ENCODE results near the gene KIRREL3. TPM values are rescaled to one million over a fixed set of nuclear protein-coding genes. Genes with fewer than 3 reads are reported as not detected.

KIRREL3 gene
- total RNA-seq, 1 donor from 2014 or later, result not detected

GRCh38 chr11:126696982-126697381 lies 303.6 kb downstream of the KIRREL3 start:
- intact Hi-C loops (cut with micrococcal nuclease), result no loop called here
- Mint-ChIP-seq H3K4me1 (no peaks in the 10 kb centered on the region), H3K27ac (no peak overlapping the region), H3K9me3 (no peaks in the 10 kb centered on the region), H3K27me3 (no peaks in the 10 kb centered on the region), H3K36me3 (ENCODE audit: low read depth) (no peaks in the 10 kb centered on the region), H3K4me3 (no peak overlapping the region)
- no peak for DNase-seq

- H3K27me3 Mint-ChIP-seq, result no peaks in the 10 kb centered on the region
- no peak for DNase-seq
- no peaks in the 10 kb centered on the region for H3K4me1 Mint-ChIP-seq
- no peaks in the 10 kb centered on the region for H3K36me3 Mint-ChIP-seq (ENCODE audit: low read depth)
- no peak overlapping the region for H3K27ac Mint-ChIP-seq
- no peak overlapping the region for H3K4me3 Mint-ChIP-seq
- H3K9me3 Mint-ChIP-seq, result no peaks in the 10 kb centered on the region
- intact Hi-C loops (cut with micrococcal nuclease), result no loop called here
Observed at GRCh38 chr11:126695293-126695692, 305.3 kb downstream of the KIRREL3 start.

- Mint-ChIP-seq H3K4me3 (no peak overlapping the region), H3K9me3 (no peaks in the 10 kb centered on the region), H3K27me3 (no peaks in the 10 kb centered on the region), H3K36me3 (ENCODE audit: low read depth) (no peaks in the 10 kb centered on the region), H3K27ac (no peak overlapping the region), H3K4me1 (no peaks in the 10 kb centered on the region)
- intact Hi-C loops (cut with micrococcal nuclease), result no loop called here
- no peak for DNase-seq
Observed at GRCh38 chr11:126694065-126694625, 306.4 kb downstream of the KIRREL3 start.

GRCh38 chr11:126687477-126687876 lies 313.1 kb downstream of the KIRREL3 start:
- H3K36me3 Mint-ChIP-seq (ENCODE audit: low read depth), result no peaks in the 10 kb centered on the region
- no peak for DNase-seq
- no peaks in the 10 kb centered on the region for H3K9me3 Mint-ChIP-seq
- intact Hi-C loops (cut with micrococcal nuclease), result no loop called here
- no peaks in the 10 kb centered on the region for H3K4me1 Mint-ChIP-seq
- no peak overlapping the region for H3K4me3 Mint-ChIP-seq
- no peaks in the 10 kb centered on the region for H3K27me3 Mint-ChIP-seq
- no peak overlapping the region for H3K27ac Mint-ChIP-seq

GRCh38 chr11:126686938-126687337 lies 313.6 kb downstream of the KIRREL3 start:
- Mint-ChIP-seq H3K27ac (no peak overlapping the region), H3K36me3 (ENCODE audit: low read depth) (no peaks in the 10 kb centered on the region), H3K9me3 (no peaks in the 10 kb centered on the region), H3K27me3 (no peaks in the 10 kb centered on the region), H3K4me3 (no peak overlapping the region), H3K4me1 (no peaks in the 10 kb centered on the region)
- intact Hi-C loops (cut with micrococcal nuclease), result no loop called here
- DNase-seq, result no peak

GRCh38 chr11:126683766-126684728 lies 316.5 kb downstream of the KIRREL3 start:
- Mint-ChIP-seq H3K4me1 (no peaks in the 10 kb centered on the region), H3K27ac (no peak overlapping the region), H3K9me3 (no peaks in the 10 kb centered on the region), H3K4me3 (no peak overlapping the region), H3K36me3 (ENCODE audit: low read depth) (no peaks in the 10 kb centered on the region), H3K27me3 (peaks cover 5% of the 10 kb centered on the region)
- intact Hi-C loops (cut with micrococcal nuclease), result no loop called here
- no peak for DNase-seq

- no peaks in the 10 kb centered on the region for H3K36me3 Mint-ChIP-seq (ENCODE audit: low read depth)
- DNase-seq, result no peak
- H3K27ac Mint-ChIP-seq, result no peak overlapping the region
- intact Hi-C loops (cut with micrococcal nuclease), result no loop called here
- peaks cover 5% of the 10 kb centered on the region for H3K27me3 Mint-ChIP-seq
- no peaks in the 10 kb centered on the region for H3K9me3 Mint-ChIP-seq
- H3K4me3 Mint-ChIP-seq, result no peak overlapping the region
- H3K4me1 Mint-ChIP-seq, result no peaks in the 10 kb centered on the region
Observed at GRCh38 chr11:126682590-126682989, 318.0 kb downstream of the KIRREL3 start.

- Mint-ChIP-seq H3K4me3 (no peak overlapping the region), H3K27ac (no peak overlapping the region), H3K27me3 (peaks cover 5% of the 10 kb centered on the region), H3K4me1 (no peaks in the 10 kb centered on the region), H3K9me3 (no peaks in the 10 kb centered on the region), H3K36me3 (ENCODE audit: low read depth) (no peaks in the 10 kb centered on the region)
- intact Hi-C loops (cut with micrococcal nuclease), result no loop called here
- DNase-seq, result no peak
Observed at GRCh38 chr11:126680700-126681099, 319.9 kb downstream of the KIRREL3 start.

- H3K4me3 Mint-ChIP-seq, result no peak overlapping the region
Observed at GRCh38 chr11:126680131-126680530, 320.4 kb downstream of the KIRREL3 start.

GRCh38 chr11:126679033-126679432 lies 321.5 kb downstream of the KIRREL3 start:
- Mint-ChIP-seq H3K4me1 (no peaks in the 10 kb centered on the region), H3K27me3 (peaks cover 7% of the 10 kb centered on the region), H3K9me3 (no peaks in the 10 kb centered on the region), H3K4me3 (no peak overlapping the region), H3K36me3 (ENCODE audit: low read depth) (no peaks in the 10 kb centered on the region), H3K27ac (no peak overlapping the region)
- DNase-seq, result no peak
- intact Hi-C loops (cut with micrococcal nuclease), result no loop called here

More at GRCh38 chr11:126680131-126680530, 320.4 kb downstream of the KIRREL3 start:
- Mint-ChIP-seq H3K27me3 (peaks cover 6% of the 10 kb centered on the region), H3K9me3 (no peaks in the 10 kb centered on the region), H3K36me3 (ENCODE audit: low read depth) (no peaks in the 10 kb centered on the region), H3K27ac (no peak overlapping the region), H3K4me1 (no peaks in the 10 kb centered on the region)
- DNase-seq, result no peak
- intact Hi-C loops (cut with micrococcal nuclease), result no loop called here

- H3K4me1 Mint-ChIP-seq, result no peaks in the 10 kb centered on the region
- intact Hi-C loops (cut with micrococcal nuclease), result no loop called here
- no peak overlapping the region for H3K4me3 Mint-ChIP-seq
- no peak for DNase-seq
- H3K27ac Mint-ChIP-seq, result no peak overlapping the region
- H3K9me3 Mint-ChIP-seq, result no peaks in the 10 kb centered on the region
- H3K36me3 Mint-ChIP-seq (ENCODE audit: low read depth), result no peaks in the 10 kb centered on the region
- H3K27me3 Mint-ChIP-seq, result peaks cover 9% of the 10 kb centered on the region
Observed at GRCh38 chr11:126676536-126676935, 324.0 kb downstream of the KIRREL3 start.

GRCh38 chr11:126673319-126673718 lies 327.3 kb downstream of the KIRREL3 start:
- DNase-seq, result no peak
- intact Hi-C loops (cut with micrococcal nuclease), result no loop called here
- no peak overlapping the region for H3K4me3 Mint-ChIP-seq
- H3K9me3 Mint-ChIP-seq, result no peaks in the 10 kb centered on the region
- no peaks in the 10 kb centered on the region for H3K36me3 Mint-ChIP-seq (ENCODE audit: low read depth)
- H3K27ac Mint-ChIP-seq, result no peak overlapping the region
- no peaks in the 10 kb centered on the region for H3K4me1 Mint-ChIP-seq
- H3K27me3 Mint-ChIP-seq, result peaks cover 9% of the 10 kb centered on the region

- Mint-ChIP-seq H3K27ac (no peak overlapping the region), H3K36me3 (ENCODE audit: low read depth) (no peaks in the 10 kb centered on the region), H3K4me3 (no peak overlapping the region)
Observed at GRCh38 chr11:126669416-126669815, 331.2 kb downstream of the KIRREL3 start.

GRCh38 chr11:126664643-126665042 lies 335.9 kb downstream of the KIRREL3 start:
- Mint-ChIP-seq H3K4me3 (no peak overlapping the region), H3K27ac (no peak overlapping the region), H3K27me3 (peaks cover 8% of the 10 kb centered on the region), H3K9me3 (no peaks in the 10 kb centered on the region), H3K36me3 (ENCODE audit: low read depth) (no peaks in the 10 kb centered on the region), H3K4me1 (no peaks in the 10 kb centered on the region)
- intact Hi-C loops (cut with micrococcal nuclease), result no loop called here
- no peak for DNase-seq

More at GRCh38 chr11:126669416-126669815, 331.2 kb downstream of the KIRREL3 start:
- H3K27me3 Mint-ChIP-seq, result peaks cover 12% of the 10 kb centered on the region
- no peaks in the 10 kb centered on the region for H3K9me3 Mint-ChIP-seq
- DNase-seq, result no peak
- intact Hi-C loops (cut with micrococcal nuclease), result no loop called here
- no peaks in the 10 kb centered on the region for H3K4me1 Mint-ChIP-seq

Data from activated CD4-positive, alpha-beta T cell treated with anti-CD3 and anti-CD28 coated beads, Interleukin-2, amount 10 ng/mL, durations not matched to agents 24 days and 14 days (primary cell).